ENCODE measurements around the gene TMEM33.

Gene TMEM33

GRCh38 chr4:41940834-41941233, 5.6 kb downstream of the TMEM33 start:
- Histone ChIP-seq H3K9ac (ENCODE audit: low read depth, low read length) (no peak overlapping the region), H3K36me3 (ENCODE audit: insufficient read depth, low read length) (peaks cover 32% of the 10 kb centered on the region), H3K4me1 (ENCODE audit: control insufficient read depth, insufficient read depth, low read length) (peaks cover 8% of the 10 kb centered on the region), H3K4me2 (ENCODE audit: low read length) (no peak overlapping the region), H3K9me3 (replicated peaks; ENCODE audit: low read length) (no peaks in the 10 kb centered on the region), H3K4me3 (ENCODE audit: low read length) (no peak overlapping the region), H3K27me3 (ENCODE audit: control insufficient read depth, insufficient read depth, low read length) (no peaks in the 10 kb centered on the region)

GRCh38 chr4:41943506-41943905, 8.3 kb downstream of the TMEM33 start:
- Histone ChIP-seq H3K9me3 (replicated peaks; ENCODE audit: low read length) (no peaks in the 10 kb centered on the region), H3K4me1 (ENCODE audit: control insufficient read depth, insufficient read depth, low read length) (no peaks in the 10 kb centered on the region), H3K27me3 (ENCODE audit: control insufficient read depth, insufficient read depth, low read length) (no peaks in the 10 kb centered on the region), H3K36me3 (ENCODE audit: insufficient read depth, low read length) (peaks cover 40% of the 10 kb centered on the region), H3K4me2 (ENCODE audit: low read length) (no peak overlapping the region), H3K9ac (ENCODE audit: low read depth, low read length) (no peak overlapping the region), H3K4me3 (ENCODE audit: low read length) (no peak overlapping the region)

GRCh38 chr4:41944089-41944488, 8.9 kb downstream of the TMEM33 start:
- H3K4me3 ChIP-seq (ENCODE audit: low read length), result no peak overlapping the region
- no peaks in the 10 kb centered on the region for H3K27me3 ChIP-seq (ENCODE audit: control insufficient read depth, insufficient read depth, low read length)
- H3K4me2 ChIP-seq (ENCODE audit: low read length), result no peak overlapping the region
- H3K9me3 ChIP-seq (replicated peaks; ENCODE audit: low read length), result no peaks in the 10 kb centered on the region
- peaks cover 39% of the 10 kb centered on the region for H3K36me3 ChIP-seq (ENCODE audit: insufficient read depth, low read length)
- H3K4me1 ChIP-seq (ENCODE audit: control insufficient read depth, insufficient read depth, low read length), result no peaks in the 10 kb centered on the region
- no peak overlapping the region for H3K9ac ChIP-seq (ENCODE audit: low read depth, low read length)

- Histone ChIP-seq H3K4me3 (ENCODE audit: low read length) (no peak overlapping the region), H3K4me2 (ENCODE audit: low read length) (no peak overlapping the region), H3K9me3 (replicated peaks; ENCODE audit: low read length) (no peaks in the 10 kb centered on the region), H3K36me3 (ENCODE audit: insufficient read depth, low read length) (peaks cover 44% of the 10 kb centered on the region), H3K9ac (ENCODE audit: low read depth, low read length) (no peak overlapping the region), H3K4me1 (ENCODE audit: control insufficient read depth, insufficient read depth, low read length) (no peaks in the 10 kb centered on the region), H3K27me3 (ENCODE audit: control insufficient read depth, insufficient read depth, low read length) (no peaks in the 10 kb centered on the region)
Measured at GRCh38 chr4:41949531-41949930, 14.3 kb downstream of the TMEM33 start.

GRCh38 chr4:41957634-41958033, 22.4 kb downstream of the TMEM33 start:
- no peak overlapping the region for H3K4me3 ChIP-seq (ENCODE audit: low read length)

GRCh38 chr4:41963105-41963504, 27.9 kb downstream of the TMEM33 start:
- Histone ChIP-seq H3K4me1 (ENCODE audit: control insufficient read depth, insufficient read depth, low read length) (no peaks in the 10 kb centered on the region), H3K27me3 (ENCODE audit: control insufficient read depth, insufficient read depth, low read length) (no peaks in the 10 kb centered on the region), H3K4me3 (ENCODE audit: low read length) (no peak overlapping the region), H3K9ac (ENCODE audit: low read depth, low read length) (no peak overlapping the region), H3K36me3 (ENCODE audit: insufficient read depth, low read length) (no peaks in the 10 kb centered on the region), H3K9me3 (replicated peaks; ENCODE audit: low read length) (no peaks in the 10 kb centered on the region), H3K4me2 (ENCODE audit: low read length) (no peak overlapping the region)

More at GRCh38 chr4:41957634-41958033, 22.4 kb downstream of the TMEM33 start:
- Histone ChIP-seq H3K4me2 (ENCODE audit: low read length) (no peak overlapping the region), H3K9ac (ENCODE audit: low read depth, low read length) (no peak overlapping the region), H3K27me3 (ENCODE audit: control insufficient read depth, insufficient read depth, low read length) (no peaks in the 10 kb centered on the region), H3K36me3 (ENCODE audit: insufficient read depth, low read length) (peaks cover 14% of the 10 kb centered on the region), H3K9me3 (replicated peaks; ENCODE audit: low read length) (no peaks in the 10 kb centered on the region), H3K4me1 (ENCODE audit: control insufficient read depth, insufficient read depth, low read length) (no peaks in the 10 kb centered on the region)

- H3K36me3 ChIP-seq (ENCODE audit: insufficient read depth, low read length), result no peaks in the 10 kb centered on the region
- no peak overlapping the region for H3K9ac ChIP-seq (ENCODE audit: low read depth, low read length)
- no peak overlapping the region for H3K4me2 ChIP-seq (ENCODE audit: low read length)
- H3K4me3 ChIP-seq (ENCODE audit: low read length), result no peak overlapping the region
- H3K4me1 ChIP-seq (ENCODE audit: control insufficient read depth, insufficient read depth, low read length), result no peaks in the 10 kb centered on the region
- no peaks in the 10 kb centered on the region for H3K9me3 ChIP-seq (replicated peaks; ENCODE audit: low read length)
- no peaks in the 10 kb centered on the region for H3K27me3 ChIP-seq (ENCODE audit: control insufficient read depth, insufficient read depth, low read length)
Measured at GRCh38 chr4:41964401-41964800, 29.2 kb downstream of the TMEM33 start.

GRCh38 chr4:41967392-41967791, 32.2 kb downstream of the TMEM33 start:
- Histone ChIP-seq H3K4me3 (ENCODE audit: low read length) (no peak overlapping the region), H3K27me3 (ENCODE audit: control insufficient read depth, insufficient read depth, low read length) (no peaks in the 10 kb centered on the region), H3K9me3 (replicated peaks; ENCODE audit: low read length) (no peaks in the 10 kb centered on the region), H3K4me2 (ENCODE audit: low read length) (no peak overlapping the region), H3K36me3 (ENCODE audit: insufficient read depth, low read length) (no peaks in the 10 kb centered on the region), H3K4me1 (ENCODE audit: control insufficient read depth, insufficient read depth, low read length) (no peaks in the 10 kb centered on the region), H3K9ac (ENCODE audit: low read depth, low read length) (no peak overlapping the region)

GRCh38 chr4:41969671-41970070, 34.4 kb downstream of the TMEM33 start:
- no peaks in the 10 kb centered on the region for H3K4me1 ChIP-seq (ENCODE audit: control insufficient read depth, insufficient read depth, low read length)
- H3K4me3 ChIP-seq (ENCODE audit: low read length), result no peak overlapping the region
- H3K9ac ChIP-seq (ENCODE audit: low read depth, low read length), result no peak overlapping the region
- no peaks in the 10 kb centered on the region for H3K27me3 ChIP-seq (ENCODE audit: control insufficient read depth, insufficient read depth, low read length)
- no peak overlapping the region for H3K4me2 ChIP-seq (ENCODE audit: low read length)
- H3K36me3 ChIP-seq (ENCODE audit: insufficient read depth, low read length), result no peaks in the 10 kb centered on the region
- H3K9me3 ChIP-seq (replicated peaks; ENCODE audit: low read length), result no peaks in the 10 kb centered on the region

- Histone ChIP-seq H3K9me3 (replicated peaks; ENCODE audit: low read length) (no peaks in the 10 kb centered on the region), H3K4me2 (ENCODE audit: low read length) (no peak overlapping the region), H3K27me3 (ENCODE audit: control insufficient read depth, insufficient read depth, low read length) (no peaks in the 10 kb centered on the region), H3K4me1 (ENCODE audit: control insufficient read depth, insufficient read depth, low read length) (peaks cover 7% of the 10 kb centered on the region), H3K4me3 (ENCODE audit: low read length) (no peak overlapping the region), H3K9ac (ENCODE audit: low read depth, low read length) (no peak overlapping the region), H3K36me3 (ENCODE audit: insufficient read depth, low read length) (no peaks in the 10 kb centered on the region)
Measured at GRCh38 chr4:41975341-41975740, 40.1 kb downstream of the TMEM33 start.

- no peak overlapping the region for H3K9ac ChIP-seq (ENCODE audit: low read depth, low read length)
- H3K4me2 ChIP-seq (ENCODE audit: low read length), result no peak overlapping the region
- no peaks in the 10 kb centered on the region for H3K27me3 ChIP-seq (ENCODE audit: control insufficient read depth, insufficient read depth, low read length)
- H3K4me1 ChIP-seq (ENCODE audit: control insufficient read depth, insufficient read depth, low read length), result peaks cover 7% of the 10 kb centered on the region
- no peak overlapping the region for H3K4me3 ChIP-seq (ENCODE audit: low read length)
- no peaks in the 10 kb centered on the region for H3K9me3 ChIP-seq (replicated peaks; ENCODE audit: low read length)
- no peaks in the 10 kb centered on the region for H3K36me3 ChIP-seq (ENCODE audit: insufficient read depth, low read length)
Measured at GRCh38 chr4:41976775-41977516, 41.7 kb downstream of the TMEM33 start.

GRCh38 chr4:41977709-41978108, 42.5 kb downstream of the TMEM33 start:
- Histone ChIP-seq H3K36me3 (ENCODE audit: insufficient read depth, low read length) (no peaks in the 10 kb centered on the region), H3K9me3 (replicated peaks; ENCODE audit: low read length) (no peaks in the 10 kb centered on the region), H3K4me1 (ENCODE audit: control insufficient read depth, insufficient read depth, low read length) (peaks cover 7% of the 10 kb centered on the region), H3K27me3 (ENCODE audit: control insufficient read depth, insufficient read depth, low read length) (no peaks in the 10 kb centered on the region), H3K4me2 (ENCODE audit: low read length) (no peak overlapping the region), H3K4me3 (ENCODE audit: low read length) (no peak overlapping the region), H3K9ac (ENCODE audit: low read depth, low read length) (no peak overlapping the region)

All from skeletal muscle satellite cell (primary cell).